ENCODE results near the gene CREB1. TPM values are rescaled to one million over a fixed set of nuclear protein-coding genes. Genes with fewer than 3 reads are reported as not detected.

Gene CREB1
- total and polyA plus RNA-seq, 10 of the 15 experiments (the other 5 are each of a cell fraction or from before 2014, with no cell fraction given): 13.4 to 76.9 (median 39.5) TPM

DNA sequence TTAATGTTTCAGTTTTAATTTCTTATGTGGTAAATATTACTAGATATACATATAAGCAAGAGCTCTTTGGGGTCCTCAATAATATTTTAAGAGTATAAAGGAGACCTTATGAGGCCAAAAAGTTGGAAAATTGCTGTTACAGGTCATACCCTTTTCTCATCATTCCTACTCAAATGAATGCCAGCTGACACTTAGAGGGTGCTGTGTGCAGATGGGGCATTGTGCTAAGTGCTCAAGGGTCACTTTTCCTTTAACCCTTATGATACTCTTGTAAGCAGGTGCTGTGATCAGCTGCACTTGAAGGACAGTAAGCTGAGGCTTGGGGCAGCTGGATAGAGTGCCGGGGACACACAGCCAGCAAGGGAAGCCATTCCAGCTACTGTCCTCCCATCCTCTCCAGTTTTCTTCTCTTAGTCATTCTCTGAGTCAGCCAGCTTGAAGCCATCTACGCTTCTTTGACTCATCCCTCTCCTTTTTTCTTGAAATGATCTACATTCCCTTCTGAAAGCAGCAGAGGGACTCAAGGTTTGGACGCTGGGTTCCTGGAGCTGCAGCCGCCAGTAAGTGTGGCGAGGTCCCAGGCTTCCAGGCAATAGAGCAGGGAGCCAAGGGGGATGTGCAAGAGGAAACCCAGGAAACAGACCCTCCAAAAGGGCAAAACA, 42.0 kb upstream of the CREB1 start:
- Histone ChIP-seq H3K36me3 (ENCODE audit: control insufficient read depth in 2 of 2, insufficient read depth in 2 of 2, low read length in 1 of 2) (no peaks in the 10 kb centered on the region), H3K27ac (ENCODE audit: control insufficient read depth, insufficient read depth) (no peak overlapping the region), H3K27me3 (replicated peaks in 1 of 2; ENCODE audit: control insufficient read depth in 2 of 2, insufficient read depth in 2 of 2, low read length in 1 of 2) (no peaks in the 10 kb centered on the region), H3K9ac (ENCODE audit: control insufficient read depth, insufficient read depth, low read length) (no peak overlapping the region), H3K4me2 (ENCODE audit: control insufficient read depth, insufficient read depth) (no peak overlapping the region), H3K4me3 (no peak overlapping the region), H4K20me1 (ENCODE audit: control insufficient read depth, insufficient read depth) (no peaks in the 10 kb centered on the region), H3K79me2 (ENCODE audit: control insufficient read depth, insufficient read depth, low read length) (no peaks in the 10 kb centered on the region), H2AFZ (ENCODE audit: control insufficient read depth, low read depth, low read length) (no peak overlapping the region), H3K4me1 (ENCODE audit: control insufficient read depth, insufficient read depth, low read length) (peaks cover 5% of the 10 kb centered on the region), H3K9me3 (replicated peaks; ENCODE audit: control insufficient read depth, insufficient read depth, low read length) (no peaks in the 10 kb centered on the region)
- WGBS (ENCODE audit: insufficient coverage, insufficient replicate concordance, low lambda C conversion rate, missing lambda C conversion rate): 72% methylated on average over 4 of the region's 5 CpGs
- ChIA-PET RAD21 (ENCODE audit: unreplicated experiment) (no interaction called here), POLR2A (no interaction called here), SMC1A (ENCODE audit: uncharacterized antibody, unreplicated experiment) (interaction anchor here (0.8 kb wide), 1 partner anchor 949 kb away, joined by 3 read pairs; no protein-coding TSS in a partner anchor), CTCF (interaction anchor here (0.7 kb wide), 1 partner anchor 398 kb away, joined by 3 read pairs; no protein-coding TSS in a partner anchor)
- no TSS peak for BruUV-seq (replicated peaks)
- no peak for DNase-seq (ENCODE audit: low read depth, low spot score)
- no peak for FAIRE-seq
- intact Hi-C loops (cut with micrococcal nuclease; ENCODE audit: unreplicated experiment): no loop called here
- no peak for ATAC-seq
- in situ Hi-C loops (cut with MboI): no loop called here
- TF ChIP-seq, protein P1, sequence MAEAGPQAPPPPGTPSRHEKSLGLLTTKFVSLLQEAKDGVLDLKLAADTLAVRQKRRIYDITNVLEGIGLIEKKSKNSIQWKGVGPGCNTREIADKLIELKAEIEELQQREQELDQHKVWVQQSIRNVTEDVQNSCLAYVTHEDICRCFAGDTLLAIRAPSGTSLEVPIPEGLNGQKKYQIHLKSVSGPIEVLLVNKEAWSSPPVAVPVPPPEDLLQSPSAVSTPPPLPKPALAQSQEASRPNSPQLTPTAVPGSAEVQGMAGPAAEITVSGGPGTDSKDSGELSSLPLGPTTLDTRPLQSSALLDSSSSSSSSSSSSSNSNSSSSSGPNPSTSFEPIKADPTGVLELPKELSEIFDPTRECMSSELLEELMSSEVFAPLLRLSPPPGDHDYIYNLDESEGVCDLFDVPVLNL (IDR thresholded peaks at IDR 0.05; ENCODE audit: low read depth, low read length): no peak
- TF ChIP-seq FOXK2 (IDR thresholded peaks at IDR 0.05) (no peak), HDGF (IDR thresholded peaks at IDR 0.05) (no peak), CEBPB (IDR thresholded peaks at IDR 0.05; ENCODE audit: borderline replicate concordance in 1 of 2, low read depth in 2 of 2, low read length in 2 of 2) (no peak), NR2C1 (IDR thresholded peaks at IDR 0.05) (no peak), HDAC6 (IDR thresholded peaks at IDR 0.05; ENCODE audit: unreplicated experiment) (no peak), ZNF274 (IDR thresholded peaks at IDR 0.05; ENCODE audit: insufficient read depth, insufficient read length) (no peak), SUZ12 (IDR thresholded peaks at IDR 0.05; ENCODE audit: unreplicated experiment) (no peak), RUNX3 (IDR thresholded peaks at IDR 0.05; ENCODE audit: low read length) (no peak), PAX5 (IDR thresholded peaks at IDR 0.05; ENCODE audit: borderline replicate concordance, low read depth, low read length) (no peak), HDAC2 (IDR thresholded peaks at IDR 0.05) (no peak), STAT3 (IDR thresholded peaks at IDR 0.05; ENCODE audit: low read depth, low read length) (no peak), MEF2A (IDR thresholded peaks at IDR 0.05; ENCODE audit: insufficient read depth, low read depth, low read length) (no peak)
- TF ChIP-seq, protein P2, sequence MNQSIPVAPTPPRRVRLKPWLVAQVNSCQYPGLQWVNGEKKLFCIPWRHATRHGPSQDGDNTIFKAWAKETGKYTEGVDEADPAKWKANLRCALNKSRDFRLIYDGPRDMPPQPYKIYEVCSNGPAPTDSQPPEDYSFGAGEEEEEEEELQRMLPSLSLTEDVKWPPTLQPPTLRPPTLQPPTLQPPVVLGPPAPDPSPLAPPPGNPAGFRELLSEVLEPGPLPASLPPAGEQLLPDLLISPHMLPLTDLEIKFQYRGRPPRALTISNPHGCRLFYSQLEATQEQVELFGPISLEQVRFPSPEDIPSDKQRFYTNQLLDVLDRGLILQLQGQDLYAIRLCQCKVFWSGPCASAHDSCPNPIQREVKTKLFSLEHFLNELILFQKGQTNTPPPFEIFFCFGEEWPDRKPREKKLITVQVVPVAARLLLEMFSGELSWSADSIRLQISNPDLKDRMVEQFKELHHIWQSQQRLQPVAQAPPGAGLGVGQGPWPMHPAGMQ (IDR thresholded peaks at IDR 0.05; ENCODE audit: borderline replicate concordance): no peak
- TF ChIP-seq, protein P3, sequence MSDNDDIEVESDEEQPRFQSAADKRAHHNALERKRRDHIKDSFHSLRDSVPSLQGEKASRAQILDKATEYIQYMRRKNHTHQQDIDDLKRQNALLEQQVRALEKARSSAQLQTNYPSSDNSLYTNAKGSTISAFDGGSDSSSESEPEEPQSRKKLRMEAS (IDR thresholded peaks at IDR 0.05; ENCODE audit: low read depth, low read length): no peak
- TF ChIP-seq, protein P4, sequence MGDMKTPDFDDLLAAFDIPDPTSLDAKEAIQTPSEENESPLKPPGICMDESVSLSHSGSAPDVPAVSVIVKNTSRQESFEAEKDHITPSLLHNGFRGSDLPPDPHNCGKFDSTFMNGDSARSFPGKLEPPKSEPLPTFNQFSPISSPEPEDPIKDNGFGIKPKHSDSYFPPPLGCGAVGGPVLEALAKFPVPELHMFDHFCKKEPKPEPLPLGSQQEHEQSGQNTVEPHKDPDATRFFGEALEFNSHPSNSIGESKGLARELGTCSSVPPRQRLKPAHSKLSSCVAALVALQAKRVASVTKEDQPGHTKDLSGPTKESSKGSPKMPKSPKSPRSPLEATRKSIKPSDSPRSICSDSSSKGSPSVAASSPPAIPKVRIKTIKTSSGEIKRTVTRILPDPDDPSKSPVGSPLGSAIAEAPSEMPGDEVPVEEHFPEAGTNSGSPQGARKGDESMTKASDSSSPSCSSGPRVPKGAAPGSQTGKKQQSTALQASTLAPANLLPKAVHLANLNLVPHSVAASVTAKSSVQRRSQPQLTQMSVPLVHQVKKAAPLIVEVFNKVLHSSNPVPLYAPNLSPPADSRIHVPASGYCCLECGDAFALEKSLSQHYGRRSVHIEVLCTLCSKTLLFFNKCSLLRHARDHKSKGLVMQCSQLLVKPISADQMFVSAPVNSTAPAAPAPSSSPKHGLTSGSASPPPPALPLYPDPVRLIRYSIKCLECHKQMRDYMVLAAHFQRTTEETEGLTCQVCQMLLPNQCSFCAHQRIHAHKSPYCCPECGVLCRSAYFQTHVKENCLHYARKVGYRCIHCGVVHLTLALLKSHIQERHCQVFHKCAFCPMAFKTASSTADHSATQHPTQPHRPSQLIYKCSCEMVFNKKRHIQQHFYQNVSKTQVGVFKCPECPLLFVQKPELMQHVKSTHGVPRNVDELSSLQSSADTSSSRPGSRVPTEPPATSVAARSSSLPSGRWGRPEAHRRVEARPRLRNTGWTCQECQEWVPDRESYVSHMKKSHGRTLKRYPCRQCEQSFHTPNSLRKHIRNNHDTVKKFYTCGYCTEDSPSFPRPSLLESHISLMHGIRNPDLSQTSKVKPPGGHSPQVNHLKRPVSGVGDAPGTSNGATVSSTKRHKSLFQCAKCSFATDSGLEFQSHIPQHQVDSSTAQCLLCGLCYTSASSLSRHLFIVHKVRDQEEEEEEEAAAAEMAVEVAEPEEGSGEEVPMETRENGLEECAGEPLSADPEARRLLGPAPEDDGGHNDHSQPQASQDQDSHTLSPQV (IDR thresholded peaks at IDR 0.05): no peak
